HG03354 (cell line): ENCODE data around the gene DOCK9.

Source experiments
- ATAC-seq: cut with Tn5 transposase; IDR thresholded peaks from one replicate; pipeline ENCODE4 v1.9.1; 2021; ENCODE audit warnings: mild to moderate bottlenecking; ENCODE audit not compliant: unreplicated experiment, poor library complexity, severe bottlenecking

The DOCK9 gene

GRCh38 chr13:98791611-98792010 lies 186.3 kb downstream of the DOCK9 start:
- ATAC-seq, result no peak

GRCh38 chr13:98787996-98788395 lies 189.9 kb downstream of the DOCK9 start:
- ATAC-seq, result no peak

- ATAC-seq, result no peak
Measured at GRCh38 chr13:98787173-98787572, 190.7 kb downstream of the DOCK9 start.

- no peak for ATAC-seq
Measured at GRCh38 chr13:98786023-98786422, 191.8 kb downstream of the DOCK9 start.

GRCh38 chr13:98785405-98785804 lies 192.5 kb downstream of the DOCK9 start:
- ATAC-seq, result no peak

- no peak for ATAC-seq
Measured at GRCh38 chr13:98784666-98785065, 193.2 kb downstream of the DOCK9 start.

- no peak for ATAC-seq
Measured at GRCh38 chr13:98783856-98784478, 193.9 kb downstream of the DOCK9 start.

GRCh38 chr13:98782654-98783053 lies 195.2 kb downstream of the DOCK9 start:
- ATAC-seq, result no peak

GRCh38 chr13:98781905-98782304 lies 196.0 kb downstream of the DOCK9 start:
- ATAC-seq, result no peak

- ATAC-seq, result no peak
Measured at GRCh38 chr13:98781470-98781869, 196.4 kb downstream of the DOCK9 start.

GRCh38 chr13:98781045-98781444 lies 196.8 kb downstream of the DOCK9 start:
- no peak for ATAC-seq

- ATAC-seq, result no peak
Measured at GRCh38 chr13:98780451-98780850, 197.4 kb downstream of the DOCK9 start.

- ATAC-seq, result no peak
Measured at GRCh38 chr13:98779695-98780094, 198.2 kb downstream of the DOCK9 start.

- no peak for ATAC-seq
Measured at GRCh38 chr13:98778749-98779148, 199.1 kb downstream of the DOCK9 start.

GRCh38 chr13:98776644-98777043 lies 201.2 kb downstream of the DOCK9 start:
- ATAC-seq, result no peak

GRCh38 chr13:98775844-98776598 lies 201.8 kb downstream of the DOCK9 start:
- no peak for ATAC-seq

- no peak for ATAC-seq
Measured at GRCh38 chr13:98775386-98775785, 202.5 kb downstream of the DOCK9 start.

GRCh38 chr13:98774776-98775175 lies 203.1 kb downstream of the DOCK9 start:
- ATAC-seq, result no peak

- ATAC-seq, result no peak
Measured at GRCh38 chr13:98773921-98774320, 203.9 kb downstream of the DOCK9 start.

GRCh38 chr13:98772794-98773452 lies 204.9 kb downstream of the DOCK9 start:
- ATAC-seq, result no peak
